Measurements from ENCODE around the gene HUS1B. TPM values are rescaled to one million over a fixed set of nuclear protein-coding genes. Genes with fewer than 3 reads are reported as not detected.

Gene HUS1B
- total and polyA plus RNA-seq, 2 experiments from 2014 or later, result 1.2 TPM; not detected in 1

- no peaks in the 10 kb centered on the region for H3K9me3 ChIP-seq (ENCODE audit: low read depth)
- no peak for DNase-seq (ENCODE audit: low read depth in 1 of 2, low spot score in 1 of 2)
- H3K36me3 ChIP-seq, result peaks cover 3% of the 10 kb centered on the region
- no peaks in the 10 kb centered on the region for H3K4me1 ChIP-seq (ENCODE audit: low read depth)
- H3K27me3 ChIP-seq, result no peaks in the 10 kb centered on the region
- no peak overlapping the region for H3K27ac ChIP-seq
- H3K4me3 ChIP-seq, result no peak overlapping the region
- TF ChIP-seq CTCF (IDR thresholded peaks at IDR 0.05; ENCODE audit: low read depth, low read length), result no peak
These were observed 45.0 kb downstream of the HUS1B start for GRCh38 chr6:611928-612327.

- H3K4me3 ChIP-seq, result no peak overlapping the region
- H3K4me1 ChIP-seq (ENCODE audit: low read depth), result no peaks in the 10 kb centered on the region
- no peak for DNase-seq (ENCODE audit: low read depth in 1 of 2, low spot score in 1 of 2)
- H3K9me3 ChIP-seq (ENCODE audit: low read depth), result no peaks in the 10 kb centered on the region
- H3K27ac ChIP-seq, result no peak overlapping the region
- no peaks in the 10 kb centered on the region for H3K27me3 ChIP-seq
- TF ChIP-seq CTCF (IDR thresholded peaks at IDR 0.05; ENCODE audit: low read depth, low read length), result no peak
- peaks cover 3% of the 10 kb centered on the region for H3K36me3 ChIP-seq
These were observed 46.0 kb downstream of the HUS1B start for GRCh38 chr6:610882-611281.

- no peak for TF ChIP-seq CTCF (IDR thresholded peaks at IDR 0.05; ENCODE audit: low read depth, low read length)
- no peaks in the 10 kb centered on the region for H3K9me3 ChIP-seq (ENCODE audit: low read depth)
These were observed 47.0 kb downstream of the HUS1B start for GRCh38 chr6:609905-610304.

GRCh38 chr6:606829-607379 is 50.0 kb downstream of the HUS1B start:
- no peaks in the 10 kb centered on the region for H3K27me3 ChIP-seq
- H3K36me3 ChIP-seq, result peaks cover 3% of the 10 kb centered on the region
- no peak for DNase-seq (ENCODE audit: low read depth in 1 of 2, low spot score in 1 of 2)
- H3K27ac ChIP-seq, result no peak overlapping the region
- no peaks in the 10 kb centered on the region for H3K4me1 ChIP-seq (ENCODE audit: low read depth)
- TF ChIP-seq CTCF (IDR thresholded peaks at IDR 0.05; ENCODE audit: low read depth, low read length), result no peak
- H3K4me3 ChIP-seq, result no peak overlapping the region
- H3K9me3 ChIP-seq (ENCODE audit: low read depth), result no peaks in the 10 kb centered on the region

More at GRCh38 chr6:609905-610304, 47.0 kb downstream of the HUS1B start:
- peaks cover 3% of the 10 kb centered on the region for H3K36me3 ChIP-seq
- H3K27me3 ChIP-seq, result no peaks in the 10 kb centered on the region
- no peak overlapping the region for H3K4me3 ChIP-seq
- DNase-seq (ENCODE audit: low read depth in 1 of 2, low spot score in 1 of 2), result no peak
- no peak overlapping the region for H3K27ac ChIP-seq
- H3K4me1 ChIP-seq (ENCODE audit: low read depth), result no peaks in the 10 kb centered on the region

Other genes starting within 250 kb of the HUS1B start
- 24.1 and 29.2 TPM in 2 replicates for gene EXOC2, start 36.0 kb upstream of the HUS1B start, total RNA-seq
- gene EXOC2, start 36.0 kb upstream of the HUS1B start, polyA plus RNA-seq, result 28.9 and 30.5 TPM in 2 replicates

All from cardiac muscle cell (in vitro differentiated cells and primary cell).